H9 (cell line): ENCODE results near the gene NTMT1. TPM values are rescaled to one million over a fixed set of nuclear protein-coding genes. Genes with fewer than 3 reads are reported as not detected.

ENCODE experiments used
- DNase-seq: peaks from one replicate; pipeline ENCODE4 v3.0.0-alpha.2; 2017
- H2AFZ ChIP-seq: one replicate; pipeline ENCODE4 v1.6.1; 2013; ENCODE audit warnings: mild to moderate bottlenecking, low read length, control low read depth, moderate library complexity
- H2AK5ac ChIP-seq: 2 replicates; pipeline ENCODE4 v1.6.1; 2013; ENCODE audit warnings: low read length, control low read depth, mixed read lengths; ENCODE audit not compliant: insufficient read length
- H2BK120ac ChIP-seq: one replicate; pipeline ENCODE4 v1.6.1; 2013; ENCODE audit warnings: low read depth, mild to moderate bottlenecking, low read length, control low read depth, inconsistent platforms; ENCODE audit not compliant: poor library complexity, severe bottlenecking
- H2BK12ac ChIP-seq: 2 replicates; pipeline ENCODE4 v1.6.1; 2013; ENCODE audit warnings: low read length, control low read depth, mixed read lengths, low read depth; ENCODE audit not compliant: insufficient read length
- H2BK15ac ChIP-seq: 2 replicates; pipeline ENCODE4 v1.6.1; 2013; ENCODE audit warnings: low read depth, low read length, control low read depth
- H2BK20ac ChIP-seq: one replicate; pipeline ENCODE4 v1.6.1; 2013; ENCODE audit warnings: low read depth, mild to moderate bottlenecking, low read length, control low read depth, inconsistent platforms; ENCODE audit not compliant: poor library complexity, severe bottlenecking
- H2BK5ac ChIP-seq: 2 replicates; pipeline ENCODE4 v1.6.1; 2013; ENCODE audit warnings: low read length, control low read depth, mixed read lengths; ENCODE audit not compliant: insufficient read length
- H3K14ac ChIP-seq: 2 replicates; pipeline ENCODE4 v1.6.1; 2013; ENCODE audit warnings: low read length, control low read depth; ENCODE audit not compliant: insufficient read depth
- H3K18ac ChIP-seq: 2 replicates; pipeline ENCODE4 v1.6.1; 2013; ENCODE audit warnings: low read depth, mild to moderate bottlenecking, mixed read lengths, low read length, control low read depth; ENCODE audit not compliant: insufficient read length
- H3K23ac ChIP-seq: 2 replicates; pipeline ENCODE4 v1.6.1; 2013; ENCODE audit warnings: low read length, control low read depth, mixed read lengths, low read depth; ENCODE audit not compliant: insufficient read length
- H3K23me2 ChIP-seq: 2 replicates; pipeline ENCODE4 v1.6.1; 2013; ENCODE audit warnings: low read depth, mild to moderate bottlenecking, mixed read lengths, low read length, control low read depth; ENCODE audit not compliant: insufficient read length, poor library complexity, severe bottlenecking
- H3K27ac ChIP-seq: 2 replicates; pipeline ENCODE4 v1.5.1; 2013; ENCODE audit warnings: low read length, control low read depth, mixed read lengths, low read depth; ENCODE audit not compliant: insufficient read length
- H3K27me3 ChIP-seq: 2 replicates; pipeline ENCODE4 v1.6.1; 2013; ENCODE audit warnings: low read length, control low read depth, inconsistent platforms; ENCODE audit not compliant: insufficient read depth
- H3K4ac ChIP-seq: 2 replicates; pipeline ENCODE4 v1.6.1; 2013; ENCODE audit warnings: low read depth, mild to moderate bottlenecking, control low read depth, inconsistent platforms, low read length, moderate library complexity
- H3K4me1 ChIP-seq: 2 replicates; pipeline ENCODE4 v1.6.1; 2013; ENCODE audit warnings: low read length, control low read depth, inconsistent platforms; ENCODE audit not compliant: insufficient read depth
- H3K4me2 ChIP-seq: 2 replicates; pipeline ENCODE4 v1.6.1; 2013; ENCODE audit warnings: low read length, control low read depth, mixed read lengths; ENCODE audit not compliant: insufficient read length, insufficient read depth
- H3K56ac ChIP-seq: 2 replicates; pipeline ENCODE4 v1.6.1; 2013; ENCODE audit warnings: low read depth, mild to moderate bottlenecking, mixed read lengths, low read length, control low read depth; ENCODE audit not compliant: insufficient read length
- H3K79me1 ChIP-seq: 2 replicates; pipeline ENCODE4 v1.6.1; 2013; ENCODE audit warnings: low read depth, mild to moderate bottlenecking, moderate library complexity, low read length, control low read depth, inconsistent platforms; ENCODE audit not compliant: insufficient read depth, poor library complexity, severe bottlenecking
- H3K79me2 ChIP-seq: 2 replicates; pipeline ENCODE4 v1.6.1; 2013; ENCODE audit warnings: low read length, control low read depth, inconsistent platforms; ENCODE audit not compliant: insufficient read depth
- H3K9ac ChIP-seq: 2 replicates; pipeline ENCODE4 v1.6.1; 2013; ENCODE audit warnings: low read length, control low read depth, mixed read lengths; ENCODE audit not compliant: insufficient read length; ENCODE audit errors: extremely low read depth
- H3K9me3 ChIP-seq: one replicate; pipeline ENCODE4 v1.6.1; 2013; ENCODE audit warnings: low read depth, low read length, inconsistent platforms; ENCODE audit not compliant: control insufficient read depth
- H3T11ph ChIP-seq: one replicate; pipeline ENCODE4 v1.6.1; 2013; ENCODE audit warnings: mild to moderate bottlenecking, low read length, control low read depth, inconsistent platforms
- H4K20me1 ChIP-seq: one replicate; pipeline ENCODE4 v1.6.1; 2013; ENCODE audit not compliant: control insufficient read depth, insufficient read length, insufficient read depth
- H4K5ac ChIP-seq: 2 replicates; pipeline ENCODE4 v1.6.1; 2013; ENCODE audit warnings: low read depth, mild to moderate bottlenecking, mixed read lengths, low read length, control low read depth; ENCODE audit not compliant: insufficient read length
- H4K8ac ChIP-seq: replicated peaks from 2 replicates; pipeline ENCODE4 v1.6.1; 2013; ENCODE audit warnings: low read length, control low read depth, mixed read lengths, low read depth; ENCODE audit not compliant: insufficient read length
- H4K91ac ChIP-seq: 2 replicates; pipeline ENCODE4 v1.6.1; 2013; ENCODE audit warnings: low read depth, mild to moderate bottlenecking, moderate library complexity, mixed read lengths, low read length, control low read depth; ENCODE audit not compliant: insufficient read length
- H3K27ac Mint-ChIP-seq, 3 experiments: 2 replicates in 2 of 3; 3 replicates in 1 of 3; pipeline ENCODE4 v1.8.0; 2020 to 2021; ENCODE audit warnings: mixed read lengths in 3 of 3, mild to moderate bottlenecking in 1 of 3, moderate library complexity in 1 of 3
- H3K27me3 Mint-ChIP-seq: 2 replicates; pipeline ENCODE4 v1.8.0; 2021; ENCODE audit warnings: low read depth, mild to moderate bottlenecking, moderate library complexity, mixed read lengths
- H3K36me3 Mint-ChIP-seq, 3 experiments: 2 replicates in 2 of 3; 3 replicates in 1 of 3; pipeline ENCODE4 v1.8.0; 2020 to 2021; ENCODE audit warnings: low read depth in 3 of 3, mixed read lengths in 3 of 3; ENCODE audit not compliant: insufficient read depth in 1 of 3
- H3K4me1 Mint-ChIP-seq, 2 experiments: 2 replicates each; pipeline ENCODE4 v1.8.0; 2020; ENCODE audit warnings: mixed read lengths in 2 of 2
- H3K4me3 Mint-ChIP-seq, 2 experiments: 2 replicates in 1 of 2; 3 replicates in 1 of 2; pipeline ENCODE4 v1.8.0; 2020 to 2021; ENCODE audit warnings: mild to moderate bottlenecking in 2 of 2, mixed read lengths in 2 of 2, moderate library complexity in 1 of 2
- H3K9me3 Mint-ChIP-seq, 2 experiments: 2 replicates in 1 of 2; 3 replicates in 1 of 2; pipeline ENCODE4 v1.8.0; 2020; ENCODE audit warnings: mild to moderate bottlenecking in 2 of 2, mixed read lengths in 2 of 2, moderate library complexity in 1 of 2
- WGBS: extraction: QIAGEN DNeasy Blood & Tissue Kit; methylation state at CpG from one replicate; pipeline ENCODE4 v1.1.7; 2013; ENCODE audit warnings: missing lambda C conversion rate, low lambda C conversion rate, mixed read lengths; ENCODE audit not compliant: insufficient read length; ENCODE audit errors: extremely low coverage; 5-methylcytosine and 5-hydroxymethylcytosine counted together
- total RNA-seq: library from RNA; stranded (reverse); gene quantifications from 2 replicates; pipeline ENCODE4 v1.2.1, GENCODE V29; 2021
- TF ChIP-seq, protein P1 (sequence below): fragments of 200-600 bp; sonication (generic); conservative IDR thresholded peaks from 3 replicates; pipeline ENCODE4 v1.8.0; 2021; ENCODE audit warnings: antibody characterized with exemption, mild to moderate bottlenecking

The NTMT1 gene
- total RNA-seq, 1 experiment from 2014 or later = 57.9 TPM

DNA sequence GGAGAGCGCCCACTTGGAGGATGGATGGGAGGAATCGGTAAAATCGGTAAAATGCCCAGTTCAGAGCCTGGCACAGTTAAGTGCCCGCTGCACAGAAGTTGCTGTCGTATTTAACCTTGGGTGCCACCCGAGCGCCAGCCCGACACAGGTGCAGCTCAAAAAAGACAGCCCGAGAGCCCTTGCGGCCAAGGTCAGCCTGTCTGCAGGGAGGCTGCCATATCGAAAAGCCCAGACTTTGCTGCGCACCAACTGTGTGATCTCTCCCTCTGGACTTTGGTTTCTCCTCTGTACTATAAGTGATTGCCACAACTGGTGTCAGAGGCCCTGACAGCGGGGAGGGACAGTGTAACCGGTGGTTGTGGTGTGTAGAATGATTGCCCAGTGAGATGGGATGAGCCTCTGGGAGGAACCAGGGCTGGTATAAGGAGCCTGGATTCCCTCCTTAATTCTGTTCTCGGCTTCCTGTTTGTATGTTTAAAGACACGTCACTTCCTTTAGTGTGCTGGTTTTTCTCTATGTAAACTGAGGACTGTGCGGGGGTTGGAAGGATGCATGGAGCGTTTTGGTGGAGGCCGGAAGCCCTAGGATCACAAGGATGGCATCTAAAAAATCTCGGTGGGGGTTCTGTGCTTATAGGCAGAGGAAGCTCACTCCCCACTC is 792 bp downstream of the NTMT1 start:
- Histone ChIP-seq H3T11ph (no peak overlapping the region), H4K8ac (no peak overlapping the region), H3K18ac (peak overlapping the region; percentile 41), H3K56ac (no peak overlapping the region), H2BK5ac (no peak overlapping the region), H2AK5ac (no peak overlapping the region), H3K4me1 (0 out of 2 replicates have a peak, but pooled peaks cover 2% of the 10 kb centered on the region), H2BK20ac (no peak overlapping the region), H3K79me1 (peaks cover 11% of the 10 kb centered on the region), H2BK120ac (no peak overlapping the region), H3K27ac (no peak overlapping the region), H3K4me2 (peak overlapping the region; percentile 81), H2BK12ac (no peak overlapping the region), H3K79me2 (peaks cover 53% of the 10 kb centered on the region), H3K23me2 (peaks cover 8% of the 10 kb centered on the region), H3K9me3 (no peaks in the 10 kb centered on the region), H4K20me1 (no peaks in the 10 kb centered on the region), H3K27me3 (no peaks in the 10 kb centered on the region), H3K4ac (no peak overlapping the region), H2BK15ac (no peak overlapping the region), H3K14ac (peak overlapping the region; percentile 44; the same call in 1 of the 2 replicates), H3K9ac (peak overlapping the region; percentile 64), H3K23ac (no peak overlapping the region), H4K91ac (no peak overlapping the region), H2AFZ (no peak overlapping the region), H4K5ac (no peak overlapping the region)
- peak overlapping the region; percentile 82 to 84 for H3K4me3 Mint-ChIP-seq
- H3K27ac Mint-ChIP-seq = peak overlapping the region in 2 of 3 experiments; percentile 37 to 80; a peak in 4 of 7 replicates
- DNase-seq = no peak
- no peaks in the 10 kb centered on the region for H3K9me3 Mint-ChIP-seq
- TF ChIP-seq, protein P1, sequence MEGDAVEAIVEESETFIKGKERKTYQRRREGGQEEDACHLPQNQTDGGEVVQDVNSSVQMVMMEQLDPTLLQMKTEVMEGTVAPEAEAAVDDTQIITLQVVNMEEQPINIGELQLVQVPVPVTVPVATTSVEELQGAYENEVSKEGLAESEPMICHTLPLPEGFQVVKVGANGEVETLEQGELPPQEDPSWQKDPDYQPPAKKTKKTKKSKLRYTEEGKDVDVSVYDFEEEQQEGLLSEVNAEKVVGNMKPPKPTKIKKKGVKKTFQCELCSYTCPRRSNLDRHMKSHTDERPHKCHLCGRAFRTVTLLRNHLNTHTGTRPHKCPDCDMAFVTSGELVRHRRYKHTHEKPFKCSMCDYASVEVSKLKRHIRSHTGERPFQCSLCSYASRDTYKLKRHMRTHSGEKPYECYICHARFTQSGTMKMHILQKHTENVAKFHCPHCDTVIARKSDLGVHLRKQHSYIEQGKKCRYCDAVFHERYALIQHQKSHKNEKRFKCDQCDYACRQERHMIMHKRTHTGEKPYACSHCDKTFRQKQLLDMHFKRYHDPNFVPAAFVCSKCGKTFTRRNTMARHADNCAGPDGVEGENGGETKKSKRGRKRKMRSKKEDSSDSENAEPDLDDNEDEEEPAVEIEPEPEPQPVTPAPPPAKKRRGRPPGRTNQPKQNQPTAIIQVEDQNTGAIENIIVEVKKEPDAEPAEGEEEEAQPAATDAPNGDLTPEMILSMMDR = no peak
- peaks cover 38 to 46% of the 10 kb centered on the region in 2 experiments for H3K4me1 Mint-ChIP-seq
- H3K36me3 Mint-ChIP-seq = peaks cover 3 to 23% (median 19%) of the 10 kb centered on the region in 3 experiments; a peak in 5 of 7 replicates
- peaks cover 9% of the 10 kb centered on the region for H3K27me3 Mint-ChIP-seq
- WGBS = no CpG with 5 or more reads among the region's 20 CpGs
